Colonic mucosa (tissue), 4 donors: ENCODE data around the gene CDC34. TPM values are rescaled to one million over a fixed set of nuclear protein-coding genes. Genes with fewer than 3 reads are reported as not detected.

Source experiments
- DNase-seq: peaks from one replicate; pipeline ENCODE4 v3.0.0-alpha.2; 2020
- H3K27ac ChIP-seq: fragments of 200-600 bp; one replicate; pipeline ENCODE4 v1.8.0; 2021
- H3K27me3 ChIP-seq: fragments of 200-600 bp; one replicate; pipeline ENCODE4 v1.8.0; 2021
- H3K36me3 ChIP-seq: fragments of 200-600 bp; one replicate; pipeline ENCODE4 v1.8.0; 2021
- H3K4me1 ChIP-seq: fragments of 200-600 bp; one replicate; pipeline ENCODE4 v1.8.0; 2021; ENCODE audit warnings: mild to moderate bottlenecking
- H3K4me3 ChIP-seq: fragments of 200-600 bp; one replicate; pipeline ENCODE4 v1.8.0; 2021
- H3K9ac ChIP-seq, 2 donors: one replicate each; pipeline ENCODE4 v1.7.0; 2013; ENCODE audit warnings: control low read depth in 2 of 2, low read depth in 2 of 2, low read length in 2 of 2
- H3K9me3 ChIP-seq: fragments of 200-600 bp; one replicate; pipeline ENCODE4 v1.8.0; 2021
- CTCF ChIP-seq: fragments of 200-600 bp; IDR thresholded peaks from one replicate; pipeline ENCODE4 v1.8.0; 2022; ENCODE audit warnings: antibody characterized with exemption, mild to moderate bottlenecking
- intact Hi-C: fragments of 100-400 bp; cut with DNase I; formaldehyde crosslinking; loops from one replicate; pipeline ENCODE4 v1.14.1; 2022
- total RNA-seq, 2 donors: library from RNA; stranded (reverse); fragmentation: NEBNext Ultra II Directional in 1 of 2; extraction: Animal tissue kit (Norgen Biotek cat#: 25700) in 1 of 2; gene quantifications; one replicate each; pipeline ENCODE4 v1.2.1, GENCODE V29; 2021
- donor health status: healthy.
- donor health status: DM: no; HTN: no; CAD: no.
- donor health status: DM: no; HTN: no; CAD: no.

Gene CDC34
- 10 to 100 TPM; 60.7 to 93.4 TPM for total RNA-seq

- TF ChIP-seq CTCF: no peak
- DNase-seq: no peak
- no peaks in the 10 kb centered on the region for H3K27me3 ChIP-seq
- H3K9ac ChIP-seq: peak within 1 kb of the TSS; percentile 96 to 97
- peaks cover 13% of the 10 kb centered on the region for H3K4me1 ChIP-seq
- intact Hi-C loops: no loop called here
- H3K9me3 ChIP-seq: no peaks in the 10 kb centered on the region
- H3K4me3 ChIP-seq: peak within 1 kb of the TSS; percentile 96
- no peaks in the 10 kb centered on the region for H3K36me3 ChIP-seq
- H3K27ac ChIP-seq: peak within 1 kb of the TSS; percentile 96
Observed at GRCh38 chr19:531753-532560, at the start of gene CDC34. Gene CDC34, plus strand, starts transcription at chr19:531760. Its CDS starts 172 bp downstream, at chr19:531932.

- H3K27ac ChIP-seq: no peak overlapping the region
- H3K9me3 ChIP-seq: no peaks in the 10 kb centered on the region
- intact Hi-C loops: no loop called here
- no peak for DNase-seq
- TF ChIP-seq CTCF: no peak
- H3K36me3 ChIP-seq: no peaks in the 10 kb centered on the region
- peaks cover 4% of the 10 kb centered on the region for H3K27me3 ChIP-seq
- no peak overlapping the region for H3K9ac ChIP-seq
- H3K4me1 ChIP-seq: no peaks in the 10 kb centered on the region
- no peak overlapping the region for H3K4me3 ChIP-seq
Observed at GRCh38 chr19:482186-483041, 49.1 kb upstream of the CDC34 start.

GRCh38 chr19:483332-484072 is 48.1 kb upstream of the CDC34 start:
- no peak for TF ChIP-seq CTCF
- H3K36me3 ChIP-seq: no peaks in the 10 kb centered on the region
- no peak overlapping the region for H3K27ac ChIP-seq
- intact Hi-C loops: no loop called here
- DNase-seq: no peak
- no peak overlapping the region for H3K4me3 ChIP-seq
- H3K4me1 ChIP-seq: no peaks in the 10 kb centered on the region
- H3K9ac ChIP-seq: no peak overlapping the region
- H3K9me3 ChIP-seq: no peaks in the 10 kb centered on the region
- H3K27me3 ChIP-seq: peaks cover 4% of the 10 kb centered on the region

- intact Hi-C loops: no loop called here
Observed at GRCh38 chr19:484494-484893, 47.1 kb upstream of the CDC34 start.

More at GRCh38 chr19:484494-484893, 47.1 kb upstream of the CDC34 start:
- no peak for DNase-seq
- Histone ChIP-seq H3K36me3 (no peaks in the 10 kb centered on the region), H3K27ac (no peak overlapping the region), H3K4me1 (no peaks in the 10 kb centered on the region), H3K9ac (no peak overlapping the region), H3K9me3 (no peaks in the 10 kb centered on the region), H3K27me3 (peaks cover 4% of the 10 kb centered on the region), H3K4me3 (no peak overlapping the region)
- TF ChIP-seq CTCF: no peak
